Thyroid gland (tissue), 4 donors: Measurements from ENCODE around the gene DNMT3A.

Source experiments
- CTCF ChIP-seq, 6 experiments: fragments of 200-600 bp in 3 of 6; fragments of 450-650 bp in 3 of 6; sonication (generic) in 3 of 6; IDR thresholded peaks; one replicate each; pipeline ENCODE4 v1.5.1; 2016 to 2019; ENCODE audit warnings: antibody characterized with exemption in 6 of 6, mild to moderate bottlenecking in 2 of 6, inconsistent platforms in 1 of 6, moderate library complexity in 1 of 6
- POLR2A ChIP-seq, 2 donors: fragments of 450-650 bp; IDR thresholded peaks; one replicate each; pipeline ENCODE4 v1.6.1; 2017; ENCODE audit warnings: antibody characterized with exemption in 2 of 2, mild to moderate bottlenecking in 2 of 2, moderate library complexity in 1 of 2

GRCh38 chr2:25372405-25373268 is 30.9 kb upstream of the DNMT3A start:
- TF ChIP-seq CTCF (IDR thresholded peaks at IDR 0.05): no peak
- no peak for TF ChIP-seq POLR2A (IDR thresholded peaks at IDR 0.05)
